Hepatocyte (in vitro differentiated cells): ENCODE data around the gene RASGEF1C. TPM values are rescaled to one million over a fixed set of nuclear protein-coding genes. Genes with fewer than 3 reads are reported as not detected.

Source experiments
- DNase-seq: peaks from one replicate; pipeline ENCODE4 v3.0.0-alpha.2; 2016; ENCODE audit warnings: low spot score
- H2AFZ ChIP-seq: fragments of 200-600 bp; sonication (generic); 2 replicates; pipeline ENCODE4 v1.6.0; 2016; ENCODE audit warnings: antibody characterized with exemption, mild to moderate bottlenecking
- H3K27ac ChIP-seq: fragments of 200-600 bp; sonication (generic); 2 replicates; pipeline ENCODE4 v1.5.1; 2016; ENCODE audit warnings: mild to moderate bottlenecking
- H3K27me3 ChIP-seq: fragments of 200-600 bp; sonication (generic); 2 replicates; pipeline ENCODE4 v1.6.1; 2016
- H3K36me3 ChIP-seq: fragments of 200-600 bp; sonication (generic); replicated peaks from 2 replicates; pipeline ENCODE4 v1.5.1; 2016; ENCODE audit warnings: low read depth; ENCODE audit not compliant: insufficient read depth
- H3K4me1 ChIP-seq: fragments of 200-600 bp; sonication (generic); 2 replicates; pipeline ENCODE4 v1.5.1; 2016; ENCODE audit warnings: mild to moderate bottlenecking, moderate library complexity; ENCODE audit not compliant: insufficient read depth
- H3K4me2 ChIP-seq: fragments of 200-600 bp; sonication (generic); 2 replicates; pipeline ENCODE4 v1.6.0; 2016
- H3K4me3 ChIP-seq: fragments of 200-600 bp; sonication (generic); 2 replicates; pipeline ENCODE4 v1.5.1; 2016; ENCODE audit warnings: mild to moderate bottlenecking
- H3K79me2 ChIP-seq: fragments of 200-600 bp; sonication (generic); 2 replicates; pipeline ENCODE4 v1.6.0; 2017; ENCODE audit warnings: mild to moderate bottlenecking
- H3K9me2 ChIP-seq: fragments of 200-600 bp; sonication (generic); replicated peaks from 2 replicates; pipeline ENCODE4 v1.6.0; 2017; ENCODE audit warnings: mild to moderate bottlenecking; ENCODE audit not compliant: insufficient read depth
- H3K9me3 ChIP-seq: fragments of 200-600 bp; sonication (generic); 2 replicates; pipeline ENCODE4 v1.5.1; 2016; ENCODE audit warnings: low read depth, mild to moderate bottlenecking
- H4K20me1 ChIP-seq: fragments of 200-600 bp; sonication (generic); 2 replicates; pipeline ENCODE4 v1.6.0; 2016; ENCODE audit warnings: mild to moderate bottlenecking; ENCODE audit not compliant: insufficient read depth, poor library complexity, severe bottlenecking
- CTCF ChIP-seq: fragments of 200-600 bp; sonication (generic); IDR thresholded peaks from 2 replicates; pipeline ENCODE4 v1.5.1; 2016; ENCODE audit warnings: antibody characterized with exemption, mild to moderate bottlenecking; ENCODE audit not compliant: poor library complexity
- EZH2 ChIP-seq: fragments of 200-600 bp; sonication (generic); IDR thresholded peaks from 2 replicates; pipeline ENCODE4 v1.6.1; 2016; ENCODE audit warnings: antibody characterized with exemption, mild to moderate bottlenecking, borderline replicate concordance
- EZH2phosphoT487 ChIP-seq: fragments of 200-600 bp; sonication (generic); IDR thresholded peaks from one replicate; pipeline ENCODE4 v1.6.1; 2018; ENCODE audit warnings: antibody characterized with exemption, mild to moderate bottlenecking, low read depth, moderate library complexity; ENCODE audit not compliant: unreplicated experiment, severe bottlenecking
- WGBS: methylation state at CpG from one replicate; pipeline ENCODE4 v1.1.6; 2016; ENCODE audit warnings: low lambda C conversion rate; ENCODE audit errors: missing lambda C conversion rate; 5-methylcytosine and 5-hydroxymethylcytosine counted together
- polyA plus RNA-seq: library from polyadenylated mRNA; unstranded; fragments of >200 nt; fragmentation: Nextera tagmentation; extraction: Ambion mirVana; gene quantifications from 2 replicates; pipeline ENCODE4 v1.2.1, GENCODE V29; 2016
- total RNA-seq: library from RNA; depleted of rRNA; stranded (reverse); fragments of >200 nt; gene quantifications from 2 replicates; pipeline ENCODE4 v1.2.3, GENCODE V29; 2014

The RASGEF1C gene
- total and polyA plus RNA-seq, 2 experiments from 2014 or later, result not detected

DNA sequence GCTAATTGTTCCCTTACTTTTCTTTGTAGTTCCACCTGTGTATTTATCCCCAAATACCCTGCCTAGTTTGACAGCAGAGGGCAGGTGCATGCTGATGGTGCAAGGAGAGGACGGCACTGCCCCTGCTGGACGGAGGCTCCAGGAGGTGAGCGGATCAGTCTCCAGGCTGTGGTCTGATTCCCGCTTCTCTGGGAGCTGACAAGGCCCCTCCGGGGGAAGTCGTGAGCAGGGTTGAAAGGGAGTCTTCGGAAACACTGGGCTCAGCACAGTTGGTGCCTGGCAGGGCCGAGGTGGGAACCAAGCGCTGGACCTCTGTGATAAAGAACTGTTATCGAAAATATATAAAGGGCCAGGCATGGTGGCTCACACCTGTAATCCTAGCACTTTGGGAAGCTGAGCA is 52.9 kb downstream of the RASGEF1C start:
- Histone ChIP-seq H3K27ac (no peak overlapping the region), H3K9me3 (no peaks in the 10 kb centered on the region), H3K36me3 (no peaks in the 10 kb centered on the region), H3K4me3 (no peak overlapping the region), H3K79me2 (no peaks in the 10 kb centered on the region), H3K4me2 (no peak overlapping the region), H3K9me2 (no peaks in the 10 kb centered on the region), H2AFZ (no peak overlapping the region), H3K4me1 (no peaks in the 10 kb centered on the region), H4K20me1 (no peaks in the 10 kb centered on the region), H3K27me3 (no peaks in the 10 kb centered on the region)
- 91% methylated on average over 10 of the region's 10 CpGs for WGBS
- peak; percentile 2 for DNase-seq
- TF ChIP-seq CTCF, result no peak
- TF ChIP-seq EZH2, result no peak
- TF ChIP-seq EZH2phosphoT487, result no peak

GRCh38 chr5:180155365-180155926 is 53.6 kb downstream of the RASGEF1C start:
- H3K4me2 ChIP-seq, result no peak overlapping the region
- no peak for TF ChIP-seq EZH2phosphoT487
- TF ChIP-seq CTCF, result no peak
- TF ChIP-seq EZH2, result no peak
- H3K27ac ChIP-seq, result no peak overlapping the region
- no peaks in the 10 kb centered on the region for H4K20me1 ChIP-seq
- H3K4me1 ChIP-seq, result no peaks in the 10 kb centered on the region
- no peaks in the 10 kb centered on the region for H3K36me3 ChIP-seq
- no peaks in the 10 kb centered on the region for H3K27me3 ChIP-seq
- H3K79me2 ChIP-seq, result no peaks in the 10 kb centered on the region
- DNase-seq, result no peak
- WGBS, result 89% methylated on average over 17 of the region's 17 CpGs
- no peaks in the 10 kb centered on the region for H3K9me3 ChIP-seq
- no peaks in the 10 kb centered on the region for H3K9me2 ChIP-seq
- no peak overlapping the region for H3K4me3 ChIP-seq
- H2AFZ ChIP-seq, result no peak overlapping the region

GRCh38 chr5:180154821-180155364 is 54.1 kb downstream of the RASGEF1C start:
- Histone ChIP-seq H4K20me1 (no peaks in the 10 kb centered on the region), H3K36me3 (no peaks in the 10 kb centered on the region), H3K4me3 (no peak overlapping the region), H3K4me1 (no peaks in the 10 kb centered on the region), H3K4me2 (no peak overlapping the region), H3K79me2 (no peaks in the 10 kb centered on the region), H3K9me3 (no peaks in the 10 kb centered on the region), H3K9me2 (no peaks in the 10 kb centered on the region), H3K27ac (no peak overlapping the region), H2AFZ (no peak overlapping the region), H3K27me3 (no peaks in the 10 kb centered on the region)
- TF ChIP-seq EZH2phosphoT487, result no peak
- TF ChIP-seq EZH2, result no peak
- TF ChIP-seq CTCF, result no peak
- DNase-seq, result peak; percentile 3
- 100% methylated on average over 5 of the region's 5 CpGs for WGBS
